Activated CD4-positive, alpha-beta memory T cell treated with anti-CD3 and anti-CD28 coated beads for 36 hours (primary cell): ENCODE results near the gene NUTF2. TPM values are rescaled to one million over a fixed set of nuclear protein-coding genes. Genes with fewer than 3 reads are reported as not detected.

Experiments
- CTCF ChIA-PET: fragments of 350-600 bp; sonication (Branson Sonifier 250); formaldehyde crosslinking; loops from one replicate; lab custom pipeline; 2021; ENCODE audit warnings: antibody characterized with exemption, inconsistent platforms; lab: Charles Lee
- POLR2A ChIA-PET: fragments of 350-600 bp; sonication (Branson Sonifier 250); formaldehyde crosslinking; loops from one replicate; lab custom pipeline; 2021; ENCODE audit warnings: antibody characterized with exemption; lab: Charles Lee
- DNase-seq: peaks from one replicate; pipeline ENCODE4 v3.0.0-alpha.2; 2020
- H3K27ac Mint-ChIP-seq: one replicate; pipeline ENCODE4 v1.8.0; 2021; ENCODE audit warnings: mixed read lengths
- H3K27me3 Mint-ChIP-seq: one replicate; pipeline ENCODE4 v1.8.0; 2021; ENCODE audit warnings: mixed read lengths
- H3K36me3 Mint-ChIP-seq: one replicate; pipeline ENCODE4 v1.8.0; 2021; ENCODE audit warnings: mixed read lengths
- H3K4me1 Mint-ChIP-seq: one replicate; pipeline ENCODE4 v1.8.0; 2021; ENCODE audit warnings: low read depth, mixed read lengths
- H3K4me3 Mint-ChIP-seq: one replicate; pipeline ENCODE4 v1.8.0; 2021; ENCODE audit warnings: mild to moderate bottlenecking, mixed read lengths
- H3K9me3 Mint-ChIP-seq: one replicate; pipeline ENCODE4 v1.8.0; 2021; ENCODE audit warnings: mixed read lengths
- intact Hi-C: fragments of 100-400 bp; cut with micrococcal nuclease; formaldehyde crosslinking; loops from one replicate; pipeline ENCODE4 v1.15.1; 2023
- total RNA-seq, 2 experiments: library from RNA; stranded (reverse); gene quantifications; one replicate each; pipeline ENCODE4 v1.2.3, GENCODE V29; 2021

Gene NUTF2
- total RNA-seq, 2 experiments from 2014 or later = 141 to 148 TPM

DNA sequence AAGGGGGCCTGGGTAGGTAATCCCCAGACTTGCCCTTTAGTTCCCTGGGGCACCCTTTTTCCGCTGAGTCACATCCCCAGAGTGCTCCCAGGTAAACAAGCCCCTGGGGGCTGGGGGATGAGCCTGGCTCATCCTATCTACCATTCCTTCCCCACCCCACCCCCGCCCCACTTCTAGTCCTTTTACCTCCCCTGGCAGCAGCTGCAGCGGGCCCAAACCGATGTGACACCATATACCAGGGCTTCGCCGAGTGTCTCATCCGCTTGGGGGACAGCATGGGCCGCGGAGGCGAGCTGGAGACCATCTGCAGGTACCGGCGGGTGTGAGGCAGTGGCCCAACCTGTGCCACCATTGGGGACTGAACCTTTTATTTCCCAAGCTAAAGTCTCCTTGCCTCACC lies 38.8 kb downstream of the NUTF2 start:
- ChIA-PET POLR2A (interaction anchor here (1.4 kb wide), 1 partner anchor 43 kb away, joined by 3 read pairs; no protein-coding TSS in a partner anchor), CTCF (interaction anchor here (1.0 to 4.4 kb wide), 7 partner anchors 15 to 511 kb away, joined by 3 to 62 read pairs (median 3); no protein-coding TSS in a partner anchor)
- no peak for DNase-seq
- peaks cover 13% of the 10 kb centered on the region for H3K36me3 Mint-ChIP-seq
- no peaks in the 10 kb centered on the region for H3K27me3 Mint-ChIP-seq
- no peaks in the 10 kb centered on the region for H3K4me1 Mint-ChIP-seq
- intact Hi-C loops = no loop called here
- H3K4me3 Mint-ChIP-seq = no peak overlapping the region
- no peaks in the 10 kb centered on the region for H3K9me3 Mint-ChIP-seq
- no peak overlapping the region for H3K27ac Mint-ChIP-seq

DNA sequence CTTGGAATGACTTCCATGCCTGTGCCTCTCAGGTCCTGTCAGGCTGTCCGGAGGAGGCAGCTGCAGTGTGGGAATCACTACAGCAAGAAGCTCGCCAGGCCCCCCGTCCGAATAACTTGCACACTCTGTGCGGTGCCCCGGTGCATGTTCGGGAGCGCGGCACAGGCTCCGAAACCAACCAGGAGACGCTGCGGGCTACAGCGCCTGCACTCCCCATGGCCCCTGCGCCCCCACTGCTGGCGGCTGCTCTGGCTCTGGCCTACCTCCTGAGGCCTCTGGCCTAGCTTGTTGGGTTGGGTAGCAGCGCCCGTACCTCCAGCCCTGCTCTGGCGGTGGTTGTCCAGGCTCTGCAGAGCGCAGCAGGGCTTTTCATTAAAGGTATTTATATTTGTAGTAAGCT lies 39.2 kb downstream of the NUTF2 start:
- Mint-ChIP-seq H3K9me3 (no peaks in the 10 kb centered on the region), H3K27ac (no peak overlapping the region), H3K36me3 (peaks cover 13% of the 10 kb centered on the region), H3K4me3 (no peak overlapping the region), H3K4me1 (no peaks in the 10 kb centered on the region), H3K27me3 (no peaks in the 10 kb centered on the region)
- POLR2A ChIA-PET = no interaction called here
- CTCF ChIA-PET = interaction anchor here (1.0 to 4.4 kb wide), 8 partner anchors 15 to 510 kb away, joined by 3 to 62 read pairs (median 4); no protein-coding TSS in a partner anchor
- intact Hi-C loops = no loop called here
- DNase-seq = no peak

DNA sequence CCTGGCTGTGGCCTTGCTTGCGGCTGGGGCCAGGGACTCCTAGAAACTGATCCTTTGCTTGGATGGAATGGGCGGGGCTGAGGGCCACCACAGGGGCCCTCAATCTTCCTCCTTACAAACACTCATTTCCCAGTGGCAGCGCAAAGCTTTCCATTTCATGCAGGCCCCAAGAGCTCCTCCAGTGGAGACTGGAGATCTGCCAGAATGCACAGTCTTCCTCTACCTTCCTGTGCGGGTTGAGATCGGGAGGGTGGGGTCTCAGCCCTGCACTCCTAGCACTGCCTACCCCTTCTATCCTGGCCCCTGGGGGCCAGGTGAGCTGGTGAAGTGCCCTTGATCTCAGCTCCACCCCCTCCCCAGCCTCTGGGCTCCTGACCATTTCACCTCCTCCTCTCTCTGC lies 39.7 kb downstream of the NUTF2 start:
- ChIA-PET CTCF (interaction anchor here (1.0 to 2.1 kb wide), 6 partner anchors 14 to 510 kb away, joined by 3 to 11 read pairs (median 4); no protein-coding TSS in a partner anchor), POLR2A (no interaction called here)
- Mint-ChIP-seq H3K4me3 (no peak overlapping the region), H3K4me1 (no peaks in the 10 kb centered on the region), H3K36me3 (peaks cover 13% of the 10 kb centered on the region), H3K9me3 (no peaks in the 10 kb centered on the region), H3K27ac (no peak overlapping the region), H3K27me3 (no peaks in the 10 kb centered on the region)
- intact Hi-C loops = no loop called here
- DNase-seq = no peak

DNA sequence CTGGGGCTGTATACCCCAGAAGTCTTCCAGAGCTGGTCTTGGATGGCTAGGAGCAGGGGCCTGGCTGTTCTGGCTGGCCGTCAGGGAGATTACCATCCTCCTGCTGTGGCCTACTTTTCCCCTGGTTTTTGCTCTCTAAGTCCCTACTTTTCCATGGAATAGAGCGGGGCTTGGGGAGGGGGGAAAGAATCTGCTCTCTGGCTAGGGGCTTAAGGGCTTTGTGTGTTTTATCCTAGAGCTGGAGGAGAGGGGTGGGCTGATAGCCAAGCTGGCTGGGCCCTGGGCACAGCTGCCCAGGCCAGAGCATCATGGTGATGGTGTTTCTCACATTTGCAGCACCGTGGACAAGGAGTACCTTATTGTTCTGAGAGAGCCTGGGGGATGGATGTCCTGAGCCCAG lies 41.6 kb downstream of the NUTF2 start:
- DNase-seq = no peak
- H3K27ac Mint-ChIP-seq = no peak overlapping the region
- no peaks in the 10 kb centered on the region for H3K9me3 Mint-ChIP-seq
- CTCF ChIA-PET = interaction anchor here (0.7 to 1.3 kb wide), 3 partner anchors 41 to 341 kb away, joined by 3 to 6 read pairs (median 3); no protein-coding TSS in a partner anchor
- peaks cover 8% of the 10 kb centered on the region for H3K36me3 Mint-ChIP-seq
- no peak overlapping the region for H3K4me3 Mint-ChIP-seq
- H3K4me1 Mint-ChIP-seq = peaks cover 7% of the 10 kb centered on the region
- intact Hi-C loops = no loop called here
- POLR2A ChIA-PET = no interaction called here
- no peaks in the 10 kb centered on the region for H3K27me3 Mint-ChIP-seq

DNA sequence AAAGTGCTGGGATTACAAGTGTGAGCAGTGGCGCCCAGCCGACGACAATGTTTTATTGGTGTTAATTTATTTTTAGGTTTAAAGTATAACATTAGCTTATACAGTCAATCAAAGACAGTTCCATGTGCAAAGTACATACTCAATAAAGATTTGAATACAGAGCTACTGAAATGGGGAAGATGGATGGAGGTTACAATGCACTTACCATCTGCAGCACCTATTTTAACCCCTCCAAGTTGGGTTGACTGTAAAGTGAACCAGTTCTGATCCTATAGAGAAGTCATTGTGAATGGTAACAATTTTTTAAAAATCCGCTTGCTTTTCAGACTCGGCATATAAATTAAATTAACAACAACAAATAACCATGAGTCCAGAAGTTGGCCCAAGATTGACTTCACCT lies 45.6 kb downstream of the NUTF2 start:
- H3K27ac Mint-ChIP-seq = peak overlapping the region; percentile 71
- H3K4me3 Mint-ChIP-seq = peak overlapping the region; percentile 96
- no peak for DNase-seq
- H3K36me3 Mint-ChIP-seq = no peaks in the 10 kb centered on the region
- ChIA-PET CTCF (interaction anchor here (0.5 to 3.5 kb wide), 5 partner anchors 9 to 1232 kb away, joined by 3 to 30 read pairs (median 5); partner anchors contain the start of genes NRN1L and PSMB10), POLR2A (interaction anchor here (0.6 to 3.4 kb wide), 6 partner anchors 36 to 173 kb away, joined by 3 to 18 read pairs (median 3); partner anchors contain the start of genes GFOD2, NUTF2 and PSMB10)
- intact Hi-C loops = loop anchor here (2.0 kb wide), 1 partner anchor 130 kb away; the partner anchor contains the start of genes DDX28 and DUS2
- H3K27me3 Mint-ChIP-seq = no peaks in the 10 kb centered on the region
- no peaks in the 10 kb centered on the region for H3K9me3 Mint-ChIP-seq
- peaks cover 29% of the 10 kb centered on the region for H3K4me1 Mint-ChIP-seq

DNA sequence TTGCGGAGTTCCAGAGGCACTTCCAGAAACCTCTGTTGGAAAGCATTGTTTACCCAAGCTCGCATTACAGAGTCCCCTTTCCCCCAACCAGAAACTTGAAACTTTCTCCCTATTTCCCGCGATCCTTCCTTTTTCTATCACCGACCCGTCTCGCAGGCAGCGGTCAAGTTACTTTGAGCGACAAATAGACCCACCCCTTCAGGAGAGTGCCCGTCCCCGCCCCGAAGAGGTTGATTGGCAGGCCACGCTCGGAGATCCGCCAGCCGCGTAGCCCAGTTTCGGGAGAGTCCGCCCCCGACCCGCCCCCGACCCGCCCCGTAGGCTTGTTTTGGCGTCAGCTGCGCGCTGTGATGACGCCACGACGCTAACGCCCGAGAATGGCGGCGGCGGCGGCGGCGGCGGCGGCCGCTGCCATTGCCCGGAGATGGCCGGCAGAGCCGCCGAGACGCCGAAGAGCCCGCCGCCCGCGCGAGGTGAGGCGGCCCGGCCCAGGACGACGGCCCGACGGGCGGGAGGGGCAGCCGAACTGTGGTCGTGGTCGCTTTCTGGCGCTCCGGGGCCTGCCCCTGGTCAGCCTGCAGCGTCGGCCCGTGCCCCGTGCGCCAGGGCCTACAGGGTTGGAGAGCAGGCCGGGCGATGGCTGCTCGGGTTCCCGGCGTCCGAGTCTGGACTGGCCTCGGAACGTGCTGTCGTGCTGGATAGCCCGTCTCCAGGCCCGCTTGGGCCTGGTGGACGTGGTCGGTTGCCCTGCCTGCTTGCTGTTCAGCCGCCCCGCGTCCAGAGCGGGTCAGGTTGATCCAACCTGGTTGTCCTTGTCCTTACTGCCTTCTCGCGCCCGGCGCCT lies 46.4 kb downstream of the NUTF2 start, which contains the start of gene PSKH1:
PSKH1 (plus strand) TSS at position 356 of the 844 bp plus-strand sequence. CDS start 15,496 bp downstream, outside the sequence.
- H3K27me3 Mint-ChIP-seq = no peaks in the 10 kb centered on the region
- H3K27ac Mint-ChIP-seq = peak within 1 kb of the TSS; percentile 89
- H3K4me3 Mint-ChIP-seq = peak within 1 kb of the TSS; percentile 96
- H3K9me3 Mint-ChIP-seq = no peaks in the 10 kb centered on the region
- peak; percentile 98 for DNase-seq
- POLR2A ChIA-PET = interaction anchor here (0.6 to 3.4 kb wide), 6 partner anchors 36 to 349 kb away, joined by 3 to 18 read pairs (median 4); partner anchors contain the start of genes NUTF2 and PSMB10
- intact Hi-C loops = loop anchor here (1.0 to 2.0 kb wide), 4 partner anchors 25 to 130 kb away; partner anchors contain the start of genes DDX28, DUS2 and NUTF2
- H3K36me3 Mint-ChIP-seq = no peaks in the 10 kb centered on the region
- CTCF ChIA-PET = interaction anchor here (1.4 to 3.5 kb wide), 4 partner anchors 10 to 372 kb away, joined by 3 to 30 read pairs (median 8); partner anchors contain the start of genes NRN1L and PSMB10
- H3K4me1 Mint-ChIP-seq = peaks cover 29% of the 10 kb centered on the region

DNA sequence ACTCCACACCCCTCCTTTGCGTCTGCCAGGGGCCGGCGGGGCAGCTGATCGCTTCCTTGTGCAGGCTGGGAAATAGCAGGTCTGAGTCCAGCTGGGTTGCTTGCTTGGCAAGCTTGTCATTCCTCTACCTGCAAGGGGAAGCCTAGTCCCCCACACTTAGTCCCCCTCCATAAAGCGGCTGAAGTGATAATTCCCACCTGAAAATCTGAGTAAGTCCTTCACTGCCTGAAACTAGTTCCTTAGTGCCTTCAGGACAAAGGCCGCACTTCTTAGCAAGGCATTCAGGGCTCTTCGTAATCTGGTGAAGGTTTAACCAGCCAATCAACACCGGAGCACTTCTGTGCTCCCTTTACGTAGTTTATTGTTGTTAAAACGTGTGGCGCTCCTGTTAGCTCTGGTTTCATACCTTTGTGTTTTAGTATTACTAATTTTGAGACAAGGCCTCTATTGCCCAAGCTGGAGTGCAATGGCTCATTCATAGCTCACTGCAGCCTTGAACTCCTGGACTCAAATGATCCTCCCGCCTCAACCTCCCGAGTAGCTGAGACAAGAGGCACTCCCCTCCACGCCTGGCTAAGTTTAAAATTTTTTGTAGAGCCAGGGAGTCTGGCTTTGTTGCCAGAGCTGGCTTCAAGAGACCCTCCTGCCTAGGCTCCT lies 47.1 kb downstream of the NUTF2 start:
- DNase-seq = peak; percentile 18
- no peaks in the 10 kb centered on the region for H3K9me3 Mint-ChIP-seq
- peak overlapping the region; percentile 89 for H3K27ac Mint-ChIP-seq
- no peaks in the 10 kb centered on the region for H3K36me3 Mint-ChIP-seq
- ChIA-PET POLR2A (interaction anchor here (0.6 to 3.4 kb wide), 3 partner anchors 41 to 349 kb away, joined by 3 to 18 read pairs (median 4); partner anchors contain the start of gene PSMB10), CTCF (interaction anchor here (0.6 to 3.5 kb wide), 5 partner anchors 10 to 147 kb away, joined by 3 to 30 read pairs (median 6); partner anchors contain the start of genes NRN1L and PSMB10)
- H3K27me3 Mint-ChIP-seq = no peaks in the 10 kb centered on the region
- intact Hi-C loops = loop anchor here (1.0 to 2.0 kb wide), 4 partner anchors 24 to 129 kb away; partner anchors contain the start of genes DDX28, DUS2 and NUTF2
- H3K4me1 Mint-ChIP-seq = peaks cover 29% of the 10 kb centered on the region
- peak overlapping the region; percentile 96 for H3K4me3 Mint-ChIP-seq

DNA sequence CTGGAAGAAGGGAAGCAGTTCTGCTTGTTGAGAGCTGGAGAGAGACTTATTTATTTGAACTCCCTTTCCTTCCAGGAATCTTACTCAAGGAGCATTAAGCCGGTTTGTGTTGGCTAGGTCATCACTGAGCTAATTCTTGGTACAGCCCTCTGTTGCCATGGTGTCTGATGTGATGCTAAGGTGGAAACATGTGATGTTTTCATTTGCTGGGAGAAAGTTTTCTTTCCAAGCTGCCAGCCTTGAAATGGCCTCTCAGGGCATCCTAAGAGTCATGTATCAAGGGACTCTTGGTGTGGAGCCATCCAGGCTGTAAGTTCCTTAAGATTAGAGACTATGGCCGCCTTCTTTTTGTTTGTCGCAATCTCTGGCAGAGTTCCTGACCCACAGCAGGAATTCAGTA lies 50.5 kb downstream of the NUTF2 start:
- ChIA-PET CTCF (interaction anchor here (2.3 kb wide), 1 partner anchor 14 kb away, joined by 17 read pairs; the partner anchor contains the start of gene NRN1L), POLR2A (interaction anchor here (0.5 to 0.7 kb wide), 2 partner anchors 38 to 109 kb away, joined by 3 read pairs; no protein-coding TSS in a partner anchor)
- no peaks in the 10 kb centered on the region for H3K27me3 Mint-ChIP-seq
- no peak for DNase-seq
- intact Hi-C loops = no loop called here
- H3K9me3 Mint-ChIP-seq = no peaks in the 10 kb centered on the region
- no peak overlapping the region for H3K27ac Mint-ChIP-seq
- peaks cover 29% of the 10 kb centered on the region for H3K4me1 Mint-ChIP-seq
- no peaks in the 10 kb centered on the region for H3K36me3 Mint-ChIP-seq
- H3K4me3 Mint-ChIP-seq = no peak overlapping the region

DNA sequence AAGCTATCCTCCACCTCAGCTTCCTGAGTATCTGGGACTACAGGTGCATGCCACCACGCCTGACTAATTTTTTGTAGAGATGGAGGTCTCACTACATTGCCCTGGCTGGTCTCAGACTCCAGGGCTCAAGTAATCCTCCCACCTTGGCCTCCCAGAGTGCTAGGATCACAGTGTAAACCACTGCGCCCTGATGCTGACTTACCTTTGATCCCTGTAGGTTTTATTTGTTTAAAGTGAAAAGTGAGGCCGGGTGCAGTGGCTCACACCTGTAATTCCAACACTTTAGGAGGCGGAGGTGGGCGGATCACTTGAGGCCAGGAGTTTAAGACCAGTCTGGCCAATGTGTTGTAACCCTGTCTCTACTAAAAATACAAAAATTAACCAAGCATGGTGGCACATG lies 55.0 kb downstream of the NUTF2 start:
- H3K4me3 Mint-ChIP-seq = no peak overlapping the region
- no peaks in the 10 kb centered on the region for H3K27me3 Mint-ChIP-seq
- H3K4me1 Mint-ChIP-seq = peaks cover 4% of the 10 kb centered on the region
- no peaks in the 10 kb centered on the region for H3K36me3 Mint-ChIP-seq
- POLR2A ChIA-PET = interaction anchor here (0.6 kb wide), 1 partner anchor 34 kb away, joined by 5 read pairs; no protein-coding TSS in a partner anchor
- H3K27ac Mint-ChIP-seq = no peak overlapping the region
- intact Hi-C loops = no loop called here
- DNase-seq = no peak
- no peaks in the 10 kb centered on the region for H3K9me3 Mint-ChIP-seq
- CTCF ChIA-PET = no interaction called here

DNA sequence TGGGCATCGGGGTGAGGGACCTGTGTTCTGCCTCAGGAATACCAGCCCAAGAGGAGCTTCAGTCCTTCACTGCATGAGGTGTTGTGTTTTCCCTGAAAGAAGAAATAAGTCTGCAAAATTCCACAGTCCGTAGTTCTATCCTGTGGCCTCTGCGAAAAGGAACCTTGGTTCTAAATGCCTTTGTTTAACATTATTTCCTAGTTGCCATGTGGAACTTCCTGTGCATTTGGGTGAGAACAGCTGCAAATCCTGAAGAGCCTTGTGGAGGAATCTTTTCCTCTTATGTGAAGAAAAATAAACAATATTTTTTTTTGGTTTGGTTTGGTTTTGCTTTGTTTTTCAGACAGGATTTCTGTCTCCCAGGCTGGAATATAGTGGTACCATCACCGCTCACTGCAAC lies 56.1 kb downstream of the NUTF2 start:
- H3K27ac Mint-ChIP-seq = no peak overlapping the region
- DNase-seq = no peak
- no peaks in the 10 kb centered on the region for H3K4me1 Mint-ChIP-seq
- ChIA-PET CTCF (no interaction called here), POLR2A (interaction anchor here (0.6 kb wide), 1 partner anchor 11 kb away, joined by 4 read pairs; no protein-coding TSS in a partner anchor)
- no peaks in the 10 kb centered on the region for H3K27me3 Mint-ChIP-seq
- intact Hi-C loops = no loop called here
- no peaks in the 10 kb centered on the region for H3K9me3 Mint-ChIP-seq
- H3K4me3 Mint-ChIP-seq = no peak overlapping the region
- no peaks in the 10 kb centered on the region for H3K36me3 Mint-ChIP-seq
